PC-3 (cell line): ENCODE results near the gene NCCRP1. TPM values are rescaled to one million over a fixed set of nuclear protein-coding genes. Genes with fewer than 3 reads are reported as not detected.

Experiments
- ATAC-seq: fragments of 200-7000 bp; cut with Tn5 transposase; 2 replicates; pipeline ENCODE4 v1.9.1; 2020; ENCODE audit warnings: mild to moderate bottlenecking, moderate library complexity
- BruUV-seq: library from RNA; stranded (reverse); fragments of 400-500 nt; replicated peaks from 2 replicates; lab custom pipeline; 2021; lab: Mats Ljungman, UMichigan
- CTCF ChIA-PET: fragments of 300-600 bp; sonication (Branson Sonifier 250); formaldehyde crosslinking; loops from one replicate; lab custom pipeline; 2022; ENCODE audit warnings: antibody characterized with exemption; lab: Charles Lee
- POLR2A ChIA-PET: fragments of 300-600 bp; sonication (Branson Sonifier 250); formaldehyde crosslinking; loops from one replicate; lab custom pipeline; 2022; ENCODE audit warnings: antibody characterized with exemption; ENCODE audit not compliant: unreplicated experiment; lab: Charles Lee
- DNase-seq: peaks from one replicate; pipeline ENCODE4 v3.0.0-alpha.2; 2015
- H2AFZ ChIP-seq: fragments of 300-600 bp; sonication (generic); 2 replicates; pipeline ENCODE4 v1.6.0; 2016; ENCODE audit warnings: antibody characterized with exemption, low read length
- H3F3A ChIP-seq: fragments of 300-600 bp; sonication (generic); one replicate; pipeline ENCODE4 v1.6.0; 2017; ENCODE audit warnings: antibody characterized with exemption, low read length, control low read depth, mild to moderate bottlenecking; ENCODE audit not compliant: unreplicated experiment
- H3K27ac ChIP-seq: fragments of 300-600 bp; sonication (generic); 2 replicates; pipeline ENCODE4 v1.5.1; 2016; ENCODE audit warnings: mild to moderate bottlenecking, low read length
- H3K27me3 ChIP-seq: fragments of 300-600 bp; sonication (generic); 2 replicates; pipeline ENCODE4 v1.6.1; 2016; ENCODE audit warnings: low read length, mixed read lengths
- H3K36me3 ChIP-seq: fragments of 300-600 bp; sonication (generic); 2 replicates; pipeline ENCODE4 v1.6.1; 2016; ENCODE audit warnings: low read depth, mixed run types, low read length, mixed read lengths
- H3K4me1 ChIP-seq: fragments of 300-600 bp; sonication (generic); 2 replicates; pipeline ENCODE4 v1.5.1; 2016; ENCODE audit warnings: low read length; ENCODE audit not compliant: insufficient read depth
- H3K4me2 ChIP-seq: fragments of 300-600 bp; sonication (generic); 2 replicates; pipeline ENCODE4 v1.6.0; 2016; ENCODE audit warnings: low read length
- H3K4me3 ChIP-seq: fragments of 300-600 bp; sonication (generic); 2 replicates; pipeline ENCODE4 v1.5.1; 2016; ENCODE audit warnings: mild to moderate bottlenecking, low read length, mixed read lengths
- H3K79me2 ChIP-seq: fragments of 300-600 bp; sonication (generic); 2 replicates; pipeline ENCODE4 v1.6.1; 2017; ENCODE audit warnings: low read length, mixed read lengths
- H3K9ac ChIP-seq: fragments of 300-600 bp; sonication (generic); 2 replicates; pipeline ENCODE4 v1.6.0; 2016; ENCODE audit warnings: mild to moderate bottlenecking, low read length
- H3K9me2 ChIP-seq: fragments of 300-600 bp; sonication (generic); replicated peaks from 2 replicates; pipeline ENCODE4 v1.6.1; 2016; ENCODE audit warnings: mixed run types, low read length, mixed read lengths
- H3K9me3 ChIP-seq: fragments of 300-600 bp; sonication (generic); 2 replicates; pipeline ENCODE4 v1.6.1; 2016; ENCODE audit warnings: low read length, mixed read lengths
- H4K20me1 ChIP-seq: fragments of 300-600 bp; sonication (generic); 2 replicates; pipeline ENCODE4 v1.6.1; 2016; ENCODE audit warnings: low read length, mixed read lengths
- EZH2 ChIP-seq: fragments of 300-600 bp; sonication (generic); IDR thresholded peaks from one replicate; pipeline ENCODE4 v1.6.1; 2017; ENCODE audit warnings: antibody characterized with exemption, mild to moderate bottlenecking, low read length; ENCODE audit not compliant: unreplicated experiment
- EZH2phosphoT487 ChIP-seq: fragments of 300-600 bp; sonication (generic); IDR thresholded peaks from 2 replicates; pipeline ENCODE4 v1.6.1; 2018; ENCODE audit warnings: mild to moderate bottlenecking, antibody characterized with exemption, low read length, borderline replicate concordance
- intact Hi-C: fragments of 100-400 bp; cut with micrococcal nuclease; formaldehyde crosslinking; loops from 2 replicates; pipeline ENCODE4 v1.9.0; 2023
- total RNA-seq: library from RNA; depleted of rRNA; stranded (reverse); fragments of >200 nt; gene quantifications from 2 replicates; pipeline ENCODE4 v1.2.3, GENCODE V29; 2014
- TF ChIP-seq, protein P1 (sequence below): fragments of 300-600 bp; sonication (generic); conservative IDR thresholded peaks from 2 replicates; pipeline ENCODE4 v1.5.1; 2017; ENCODE audit warnings: antibody characterized with exemption, low read depth, mild to moderate bottlenecking, low read length

Gene NCCRP1
- total RNA-seq, 1 experiment from 2014 or later, result 2.2 TPM

- Histone ChIP-seq H3K36me3 (no peaks in the 10 kb centered on the region), H3K27me3 (no peaks in the 10 kb centered on the region), H3K9me3 (no peaks in the 10 kb centered on the region), H3K4me1 (no peaks in the 10 kb centered on the region), H3K9me2 (no peaks in the 10 kb centered on the region), H2AFZ (no peak overlapping the region), H3F3A (no peaks in the 10 kb centered on the region), H3K9ac (no peak overlapping the region), H4K20me1 (no peaks in the 10 kb centered on the region), H3K4me2 (no peak overlapping the region), H3K79me2 (no peaks in the 10 kb centered on the region), H3K4me3 (no peak overlapping the region), H3K27ac (no peak overlapping the region)
- TF ChIP-seq, protein P1, sequence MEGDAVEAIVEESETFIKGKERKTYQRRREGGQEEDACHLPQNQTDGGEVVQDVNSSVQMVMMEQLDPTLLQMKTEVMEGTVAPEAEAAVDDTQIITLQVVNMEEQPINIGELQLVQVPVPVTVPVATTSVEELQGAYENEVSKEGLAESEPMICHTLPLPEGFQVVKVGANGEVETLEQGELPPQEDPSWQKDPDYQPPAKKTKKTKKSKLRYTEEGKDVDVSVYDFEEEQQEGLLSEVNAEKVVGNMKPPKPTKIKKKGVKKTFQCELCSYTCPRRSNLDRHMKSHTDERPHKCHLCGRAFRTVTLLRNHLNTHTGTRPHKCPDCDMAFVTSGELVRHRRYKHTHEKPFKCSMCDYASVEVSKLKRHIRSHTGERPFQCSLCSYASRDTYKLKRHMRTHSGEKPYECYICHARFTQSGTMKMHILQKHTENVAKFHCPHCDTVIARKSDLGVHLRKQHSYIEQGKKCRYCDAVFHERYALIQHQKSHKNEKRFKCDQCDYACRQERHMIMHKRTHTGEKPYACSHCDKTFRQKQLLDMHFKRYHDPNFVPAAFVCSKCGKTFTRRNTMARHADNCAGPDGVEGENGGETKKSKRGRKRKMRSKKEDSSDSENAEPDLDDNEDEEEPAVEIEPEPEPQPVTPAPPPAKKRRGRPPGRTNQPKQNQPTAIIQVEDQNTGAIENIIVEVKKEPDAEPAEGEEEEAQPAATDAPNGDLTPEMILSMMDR, result no peak
- TF ChIP-seq EZH2 (no peak), EZH2phosphoT487 (no peak)
- ChIA-PET CTCF (no interaction called here), POLR2A (no interaction called here)
- no peak for DNase-seq
- intact Hi-C loops, result loop anchor here (5.0 kb wide), 1 partner anchor 227 kb away; no protein-coding TSS in a partner anchor
- ATAC-seq, result no peak
- no TSS peak for BruUV-seq
Measured at GRCh38 chr19:39188960-39189359, 7.8 kb upstream of the NCCRP1 start.

DNA sequence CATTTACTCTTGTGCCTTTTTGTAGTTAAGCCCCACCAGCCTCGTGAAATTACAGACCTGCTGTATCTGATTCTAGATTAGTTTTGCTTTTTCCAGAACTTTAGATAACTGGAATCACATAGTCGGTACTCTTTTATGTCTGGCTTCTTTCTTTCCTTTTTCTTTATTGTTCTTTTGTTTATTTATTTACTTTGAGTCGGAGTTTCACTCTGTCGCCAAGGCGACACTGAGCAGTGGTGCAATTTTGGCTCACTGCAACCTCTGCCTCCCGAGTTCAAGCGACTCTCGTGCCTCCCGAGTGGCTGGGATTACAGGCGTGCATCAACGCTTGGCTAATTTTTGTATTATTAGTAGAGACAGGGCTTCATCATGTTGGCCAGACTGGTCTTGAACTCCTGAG is 6.0 kb upstream of the NCCRP1 start:
- ATAC-seq (no peak), DNase-seq (no peak)
- Histone ChIP-seq H2AFZ (no peak overlapping the region), H3K4me2 (no peak overlapping the region), H3K27ac (no peak overlapping the region), H3K36me3 (no peaks in the 10 kb centered on the region), H3K79me2 (no peaks in the 10 kb centered on the region), H3K9me3 (no peaks in the 10 kb centered on the region), H3K9ac (no peak overlapping the region), H3K9me2 (no peaks in the 10 kb centered on the region), H3K27me3 (no peaks in the 10 kb centered on the region), H3K4me1 (peaks cover 4% of the 10 kb centered on the region; the same call in 1 of the 2 replicates), H3K4me3 (no peak overlapping the region), H4K20me1 (no peaks in the 10 kb centered on the region), H3F3A (no peaks in the 10 kb centered on the region)
- intact Hi-C loops, result no loop called here
- TF ChIP-seq, protein P1, result no peak
- TF ChIP-seq EZH2 (no peak), EZH2phosphoT487 (no peak)
- ChIA-PET CTCF (no interaction called here), POLR2A (no interaction called here)
- BruUV-seq, result no TSS peak

GRCh38 chr19:39192846-39193245 is 3.9 kb upstream of the NCCRP1 start:
- Histone ChIP-seq H3F3A (no peaks in the 10 kb centered on the region), H3K9ac (no peak overlapping the region), H3K36me3 (no peaks in the 10 kb centered on the region), H3K79me2 (no peaks in the 10 kb centered on the region), H3K4me3 (no peak overlapping the region), H3K4me1 (peaks cover 19% of the 10 kb centered on the region), H2AFZ (no peak overlapping the region), H3K27me3 (no peaks in the 10 kb centered on the region), H4K20me1 (no peaks in the 10 kb centered on the region), H3K27ac (no peak overlapping the region), H3K9me3 (no peaks in the 10 kb centered on the region), H3K9me2 (no peaks in the 10 kb centered on the region), H3K4me2 (no peak overlapping the region)
- ATAC-seq (no peak), DNase-seq (no peak)
- intact Hi-C loops, result no loop called here
- ChIA-PET POLR2A (no interaction called here), CTCF (no interaction called here)
- no TSS peak for BruUV-seq
- TF ChIP-seq, protein P1, result no peak
- no peak for TF ChIP-seq EZH2
- TF ChIP-seq EZH2phosphoT487, result no peak
